Esophagus muscularis mucosa (tissue), 4 donors: ENCODE measurements around the gene CHAT.

ENCODE experiments used
- EP300 ChIP-seq: sonication (generic); formaldehyde crosslinking; IDR thresholded peaks from one replicate; pipeline ENCODE4 v1.6.1; 2017; ENCODE audit warnings: antibody characterized with exemption
- POLR2A ChIP-seq: fragments of 450-650 bp; IDR thresholded peaks from one replicate; pipeline ENCODE4 v1.6.1; 2017; ENCODE audit warnings: antibody characterized with exemption, moderate library complexity, mild to moderate bottlenecking, low read depth
- POLR2AphosphoS5 ChIP-seq, 2 donors: sonication (generic); formaldehyde crosslinking; IDR thresholded peaks; one replicate each; pipeline ENCODE4 v1.6.1; 2017; ENCODE audit warnings: antibody characterized with exemption in 2 of 2
- TF ChIP-seq, protein P1 (sequence below), 3 experiments: fragments of 200-600 bp in 2 of 3; fragments of 450-650 bp in 1 of 3; sonication (generic) in 2 of 3; IDR thresholded peaks; one replicate each; pipeline ENCODE4 v1.5.1; 2017 to 2019; ENCODE audit warnings: antibody characterized with exemption in 3 of 3, mild to moderate bottlenecking in 2 of 3, moderate library complexity in 1 of 3

DNA sequence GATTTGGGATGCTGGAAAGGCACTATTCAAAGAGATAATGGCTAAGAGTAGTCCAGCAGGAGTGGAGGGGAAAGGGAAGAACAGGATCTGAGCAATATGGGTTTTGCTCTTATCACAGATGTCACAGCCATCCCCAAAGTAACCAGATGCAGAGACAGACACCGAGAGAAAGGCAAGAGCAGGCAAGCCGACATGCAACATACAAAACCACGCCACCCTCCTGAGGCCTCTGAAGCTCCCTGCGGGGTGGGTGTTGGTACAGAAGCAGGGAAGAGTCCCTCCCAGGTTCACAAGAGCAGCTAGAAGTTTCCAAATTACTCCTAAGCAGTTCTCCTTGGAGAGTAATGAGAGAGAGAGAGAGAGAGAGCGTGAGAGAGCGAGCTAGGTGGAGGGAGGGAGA, 54.8 kb downstream of the CHAT start:
- TF ChIP-seq POLR2AphosphoS5 (IDR thresholded peaks at IDR 0.05) (no peak), POLR2A (no peak), EP300 (no peak)
- TF ChIP-seq, protein P1, sequence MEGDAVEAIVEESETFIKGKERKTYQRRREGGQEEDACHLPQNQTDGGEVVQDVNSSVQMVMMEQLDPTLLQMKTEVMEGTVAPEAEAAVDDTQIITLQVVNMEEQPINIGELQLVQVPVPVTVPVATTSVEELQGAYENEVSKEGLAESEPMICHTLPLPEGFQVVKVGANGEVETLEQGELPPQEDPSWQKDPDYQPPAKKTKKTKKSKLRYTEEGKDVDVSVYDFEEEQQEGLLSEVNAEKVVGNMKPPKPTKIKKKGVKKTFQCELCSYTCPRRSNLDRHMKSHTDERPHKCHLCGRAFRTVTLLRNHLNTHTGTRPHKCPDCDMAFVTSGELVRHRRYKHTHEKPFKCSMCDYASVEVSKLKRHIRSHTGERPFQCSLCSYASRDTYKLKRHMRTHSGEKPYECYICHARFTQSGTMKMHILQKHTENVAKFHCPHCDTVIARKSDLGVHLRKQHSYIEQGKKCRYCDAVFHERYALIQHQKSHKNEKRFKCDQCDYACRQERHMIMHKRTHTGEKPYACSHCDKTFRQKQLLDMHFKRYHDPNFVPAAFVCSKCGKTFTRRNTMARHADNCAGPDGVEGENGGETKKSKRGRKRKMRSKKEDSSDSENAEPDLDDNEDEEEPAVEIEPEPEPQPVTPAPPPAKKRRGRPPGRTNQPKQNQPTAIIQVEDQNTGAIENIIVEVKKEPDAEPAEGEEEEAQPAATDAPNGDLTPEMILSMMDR (IDR thresholded peaks at IDR 0.05), result no peak
